ENCODE data around the gene CRACR2B. TPM values are rescaled to one million over a fixed set of nuclear protein-coding genes. Genes with fewer than 3 reads are reported as not detected.
A peak's percentile ranks its signal among the peaks of the same experiment; 100 is the strongest.

The CRACR2B gene
- total and polyA plus RNA-seq, 2 of the 8 experiments (the other 6 are each of a cell fraction or from before 2014, with no cell fraction given): 18.2 to 26.4 TPM

GRCh38 chr11:819129-819931 lies 8.4 kb upstream of the CRACR2B start:
- Histone ChIP-seq H3K56ac (replicated peaks; ENCODE audit: insufficient read length, low read depth, low read length) (no peak overlapping the region), H3K9me3 (ENCODE audit: insufficient read depth in 2 of 2, low read depth in 1 of 2, low read length in 1 of 2) (no peaks in the 10 kb centered on the region), H2BK5ac (ENCODE audit: low read depth, low read length) (peak overlapping the region; percentile 75; the same call in 1 of the 2 replicates), H3K4me3 (ENCODE audit: extremely low read depth in 1 of 4, insufficient read depth in 2 of 4, low read depth in 3 of 4, low read length in 4 of 4) (peak overlapping the region; percentile 77 to 92 (median 80)), H3K27me3 (replicated peaks in 1 of 4; ENCODE audit: control insufficient read depth in 3 of 4, extremely low read depth in 1 of 4, insufficient read depth in 3 of 4, low read length in 3 of 4) (no peaks in the 10 kb centered on the region; a peak in 2 of 7 replicates), H2AK5ac (ENCODE audit: low read depth, low read length) (no peak overlapping the region), H3K14ac (ENCODE audit: insufficient read length) (no peak overlapping the region), H4K91ac (replicated peaks; ENCODE audit: insufficient read length, low read length) (peak overlapping the region; percentile 46), H3K79me2 (ENCODE audit: control insufficient read depth in 1 of 2, insufficient read depth in 2 of 2, low read length in 2 of 2) (peaks cover 0 to 5% of the 10 kb centered on the region in 2 experiments; a peak in 1 of 4 replicates), H3K36me3 (ENCODE audit: control insufficient read depth in 2 of 4, insufficient read depth in 4 of 4, low read length in 3 of 4) (peaks cover 0 to 6% (median under 1%) of the 10 kb centered on the region in 4 experiments; a peak in 1 of 8 replicates), H2BK120ac (replicated peaks; ENCODE audit: low read depth, low read length) (no peak overlapping the region), H4K20me1 (replicated peaks in 1 of 2; ENCODE audit: control insufficient read depth in 1 of 2, insufficient read depth in 2 of 2, low read length in 2 of 2) (peaks cover 0 to 16% of the 10 kb centered on the region in 2 experiments), H2BK20ac (ENCODE audit: low read length) (no peak overlapping the region), H3K4me2 (ENCODE audit: insufficient read depth in 1 of 2, low read depth in 2 of 2, low read length in 2 of 2) (peak overlapping the region; percentile 70 to 83), H3K4me1 (replicated peaks in 1 of 4; ENCODE audit: control insufficient read depth in 3 of 4, insufficient read depth in 4 of 4, low read length in 3 of 4) (peaks cover 0 to 12% (median 9%) of the 10 kb centered on the region in 4 experiments; a peak in 5 of 7 replicates), H4K5ac (ENCODE audit: insufficient read length, low read depth, low read length) (no peak overlapping the region), H3K23me2 (ENCODE audit: low read depth, low read length) (peaks cover 8% of the 10 kb centered on the region; the same call in 1 of the 2 replicates), H3K79me1 (ENCODE audit: low read depth, low read length) (peaks cover 8% of the 10 kb centered on the region), H3K27ac (ENCODE audit: low read depth, low read length) (peak overlapping the region; percentile 64; the same call in 1 of the 2 replicates), H3K9ac (replicated peaks in 1 of 4; ENCODE audit: extremely low read depth in 1 of 4, low read depth in 3 of 4, low read length in 3 of 4) (peak overlapping the region in 3 of 4 experiments; percentile 54 to 73 (median 67); a peak in 5 of 7 replicates), H3K4ac (replicated peaks; ENCODE audit: insufficient read length, low read depth, low read length) (no peak overlapping the region), H4K8ac (ENCODE audit: extremely low read depth, insufficient read depth, low read length) (peak overlapping the region; percentile 57), H3K23ac (ENCODE audit: insufficient read length) (no peak overlapping the region), H2BK15ac (ENCODE audit: low read length) (0 out of 2 replicates have a peak overlapping the region, but pooled peaks have one; percentile 72), H3K18ac (ENCODE audit: extremely low read depth, low read length) (peak overlapping the region; percentile 48), H2BK12ac (ENCODE audit: low read depth, low read length) (0 out of 2 replicates have a peak overlapping the region, but pooled peaks have one; percentile 60), H2AFZ (ENCODE audit: low read length) (no peak overlapping the region)
- 9% methylated on average over 55 of the region's 96 CpGs; no CpG with 5 or more reads in 1 of the 2 experiments for WGBS, 2 experiments (ENCODE audit: extremely low coverage in 1 of 2, insufficient coverage in 1 of 2, insufficient read length in 1 of 2, insufficient replicate concordance in 2 of 2, low coverage in 1 of 2, low lambda C conversion rate in 2 of 2, missing lambda C conversion rate in 1 of 2)
- no peak for FAIRE-seq
- CTCF ChIA-PET (ENCODE audit: partially characterized antibody): interaction anchor here (1.0 to 2.7 kb wide), 8 partner anchors 8 to 29 kb away, joined by 3 to 10 read pairs (median 5); partner anchors contain the start of gene CD151
- peak in 1 of 2 experiments; percentile 95 for DNase-seq (ENCODE audit: low read depth in 1 of 2, low spot score in 2 of 2)
- POLR2A ChIA-PET (ENCODE audit: partially characterized antibody): interaction anchor here (0.6 to 53.0 kb wide), 19 partner anchors 8 to 428 kb away, joined by 3 to 1917 read pairs (median 4); partner anchors contain the start of genes CD151, CEND1, CRACR2B and DEAF1
- no peak for TF ChIP-seq POU5F1 (IDR thresholded peaks at IDR 0.05; ENCODE audit: low read depth, low read length)
- no peak for TF ChIP-seq EZH2 (IDR thresholded peaks at IDR 0.05; ENCODE audit: low read depth, low read length, severe bottlenecking)
- TF ChIP-seq BACH1 (IDR thresholded peaks at IDR 0.05; ENCODE audit: low read length): peak; percentile 32
- TF ChIP-seq SAP30 (IDR thresholded peaks at IDR 0.05; ENCODE audit: insufficient read depth, insufficient replicate concordance, low read length): no peak
- TF ChIP-seq TEAD4 (IDR thresholded peaks at IDR 0.05; ENCODE audit: low read depth, low read length): no peak
- no peak for TF ChIP-seq ZNF274 (IDR thresholded peaks at IDR 0.05; ENCODE audit: borderline replicate concordance, extremely low read depth, low read length)
- no peak for TF ChIP-seq BRCA1 (IDR thresholded peaks at IDR 0.05; ENCODE audit: low read depth, low read length)
- no peak for TF ChIP-seq TCF12 (IDR thresholded peaks at IDR 0.05; ENCODE audit: low read depth, low read length)

All from H1 (cell line).